Heart right ventricle (tissue), 16 donors: ENCODE results near the gene DGCR2. TPM values are rescaled to one million over a fixed set of nuclear protein-coding genes. Genes with fewer than 3 reads are reported as not detected.

Experiments used
- ATAC-seq, 8 donors: fragments of 200-7000 bp; cut with Tn5 transposase; one replicate each; pipeline ENCODE4 v1.9.1; 2020; ENCODE audit warnings: mild to moderate bottlenecking in 8 of 8, moderate library complexity in 8 of 8, moderate number of reproducible peaks in 1 of 8
- DNase-seq, 2 donors: peaks; one replicate each; pipeline ENCODE4 v3.0.0-alpha.2; 2020
- H3K27ac ChIP-seq, 10 donors: fragments of 200-600 bp; sonication (generic) in 2 of 10; one replicate each; pipeline versions ENCODE4 v1.5.0 to v1.8.0; 2020 to 2022; ENCODE audit warnings: mild to moderate bottlenecking in 3 of 10
- H3K27me3 ChIP-seq, 7 donors: fragments of 200-600 bp; one replicate each; pipeline ENCODE4 v1.8.0; 2021 to 2022; ENCODE audit warnings: mild to moderate bottlenecking in 2 of 7
- H3K36me3 ChIP-seq, 9 donors: fragments of 200-600 bp; sonication (generic) in 1 of 9; one replicate each; pipeline versions ENCODE4 v1.5.0 to v1.8.0; 2020 to 2022; ENCODE audit warnings: mild to moderate bottlenecking in 2 of 9
- H3K4me1 ChIP-seq, 9 donors: fragments of 200-600 bp; sonication (generic) in 1 of 9; one replicate each; pipeline versions ENCODE4 v1.5.0 to v1.8.0; 2020 to 2022; ENCODE audit warnings: mild to moderate bottlenecking in 4 of 9
- H3K4me3 ChIP-seq, 10 donors: fragments of 200-600 bp; sonication (generic) in 2 of 10; one replicate each; pipeline versions ENCODE4 v1.5.0 to v1.8.0; 2020 to 2022; ENCODE audit warnings: mild to moderate bottlenecking in 7 of 10, moderate library complexity in 2 of 10
- H3K9me3 ChIP-seq, 11 donors: fragments of 200-600 bp in 10 of 11; sonication (generic) in 2 of 11; one replicate each; pipeline versions ENCODE4 v1.5.0 to v1.8.0; 2013 to 2022; ENCODE audit warnings: mild to moderate bottlenecking in 2 of 11, control low read depth in 1 of 11, moderate library complexity in 1 of 11
- CTCF ChIP-seq, 9 donors: fragments of 200-600 bp; sonication (generic) in 2 of 9; IDR thresholded peaks; one replicate each; pipeline versions ENCODE4 v1.5.0 to v1.8.0; 2021 to 2022; ENCODE audit warnings: antibody characterized with exemption in 9 of 9, mild to moderate bottlenecking in 5 of 9, moderate library complexity in 1 of 9
- WGBS, 2 donors: extraction: QIAGEN DNeasy Blood & Tissue Kit; methylation state at CpG; one replicate each; pipeline ENCODE4 v1.1.7; 2013; ENCODE audit warnings: inconsistent platforms in 1 of 2; 5-methylcytosine and 5-hydroxymethylcytosine counted together
- intact Hi-C, 10 donors: fragments of 100-400 bp; cut with DNase I; formaldehyde crosslinking; loops; one replicate each; pipeline versions ENCODE4 v1.11.1 to v1.14.2; 2022
- polyA plus RNA-seq, 2 donors: library from polyadenylated mRNA; stranded (reverse); fragments of 200-250 nt; gene quantifications; one replicate each; pipeline ENCODE4 v1.2.3, GENCODE V29; 2013
- total RNA-seq, 10 donors: library from RNA; stranded (reverse); fragmentation: NEBNext Ultra II Directional in 3 of 10; extraction: Animal tissue kit (Norgen Biotek cat#: 25700) in 3 of 10; gene quantifications; one replicate each; pipeline versions ENCODE4 v1.2.1 to v1.2.4, GENCODE V29; 2021 to 2023
- donor health status: Arrhythmogenic right ventricular cardiomyopathy.
- donor health status: ischemic (EF 13 %, LVEDD 7.1; RV severe dilation, severe dysfunction).
- donor health status: healthy with polysubstance abuse.
- donor health status: DM: no; HTN: yes; CAD: no.
- donor health status: DM: no; HTN: no; CAD: no.
- donor health status: ischemic (EF 25% LVEDD 6.9; RV normal size, moderate dysfunction).
- donor health status: ischemic (EF 25% LVEDD 5.7; RV mildly dilated, moderate dysfunction).
- donor health status: healthy.
- donor health status: DM: yes; HTN: yes; CAD: no.
- donor health status: Ischemic cardiomyopathy.
- donor health status: ischemic (EF 35%, LVEDD 5.7; RV mildly dilated, moderate dysfunction).
- donor health status: nonischemic (EF 11% LVEDD 7.7; RV severe dilation, severe dysfunction).
- donor health status: DM: yes; HTN: yes; CAD: no.
- donor health status: PGD.
- donor health status: ischemic (EF 29% LVEDD 5.4; RV normal size, mild dysfunction).
- donor health status: nonischemic (EF 23%, LVEDD 6.1; RV moderate dilation, normal function).

Gene DGCR2
- total and polyA plus RNA-seq, 12 donors: 17.0 to 58.0 (median 39.1) TPM

GRCh38 chr22:19047993-19048392 is 74.2 kb downstream of the DGCR2 start:
- 97% methylated on average over 11 of the region's 11 CpGs for WGBS, 2 donors
- ATAC-seq: no peak
- Histone ChIP-seq H3K27ac (no peak overlapping the region), H3K36me3 (peaks cover 6 to 100% (median 70%) of the 10 kb centered on the region in 9 donors), H3K27me3 (no peaks in the 10 kb centered on the region), H3K4me3 (no peak overlapping the region), H3K9me3 (no peaks in the 10 kb centered on the region), H3K4me1 (peaks cover 0 to 5% (median 0%) of the 10 kb centered on the region in 9 donors)
- no peak for TF ChIP-seq CTCF (IDR thresholded peaks at IDR 0.05)
- DNase-seq: no peak
- intact Hi-C loops: no loop called here

GRCh38 chr22:19046719-19047609 is 75.2 kb downstream of the DGCR2 start:
- ATAC-seq (no peak), DNase-seq (no peak)
- Histone ChIP-seq H3K27me3 (no peaks in the 10 kb centered on the region), H3K36me3 (peaks cover 6 to 100% (median 72%) of the 10 kb centered on the region in 9 donors), H3K4me1 (no peaks in the 10 kb centered on the region), H3K4me3 (no peak overlapping the region), H3K9me3 (no peaks in the 10 kb centered on the region), H3K27ac (no peak overlapping the region)
- no peak for TF ChIP-seq CTCF (IDR thresholded peaks at IDR 0.05)
- intact Hi-C loops: no loop called here
- 95 to 98% methylated on average over 5 of the region's 5 CpGs for WGBS, 2 donors

GRCh38 chr22:19046287-19046686 is 75.9 kb downstream of the DGCR2 start:
- intact Hi-C loops: no loop called here
- Histone ChIP-seq H3K9me3 (no peaks in the 10 kb centered on the region), H3K27me3 (no peaks in the 10 kb centered on the region), H3K4me3 (no peak overlapping the region), H3K4me1 (no peaks in the 10 kb centered on the region), H3K36me3 (peaks cover 6 to 100% (median 73%) of the 10 kb centered on the region in 9 donors), H3K27ac (no peak overlapping the region)
- WGBS, 2 donors: 96 to 98% methylated on average over 2 of the region's 2 CpGs
- ATAC-seq: no peak
- no peak for TF ChIP-seq CTCF (IDR thresholded peaks at IDR 0.05)
- DNase-seq: no peak

GRCh38 chr22:19045094-19045493 is 77.1 kb downstream of the DGCR2 start:
- intact Hi-C loops: no loop called here
- no peak for DNase-seq
- Histone ChIP-seq H3K4me1 (no peaks in the 10 kb centered on the region), H3K4me3 (no peak overlapping the region), H3K9me3 (no peaks in the 10 kb centered on the region), H3K36me3 (peaks cover 6 to 100% (median 82%) of the 10 kb centered on the region in 9 donors), H3K27ac (no peak overlapping the region), H3K27me3 (no peaks in the 10 kb centered on the region)
- ATAC-seq: no peak
- TF ChIP-seq CTCF (IDR thresholded peaks at IDR 0.05): no peak
- WGBS, 2 donors: 90 to 95% methylated on average over 7 of the region's 7 CpGs
